ENCODE data around the gene ANXA2R.

The ANXA2R gene

GRCh38 chr5:43000111-43000840 is 39.8 kb downstream of the ANXA2R start (continued):
- TF ChIP-seq ZNF280C (tag by site-specific recombination; IDR thresholded peaks at IDR 0.05) (no peak), ZNF600 (tag by site-specific recombination; IDR thresholded peaks at IDR 0.05) (peak; percentile 83; the same call in 1 of the 2 replicates), ZNF19 (tag by site-specific recombination; IDR thresholded peaks at IDR 0.05; ENCODE audit: low read depth) (no peak), ZNF138 (tag by site-specific recombination; IDR thresholded peaks at IDR 0.05; ENCODE audit: borderline replicate concordance) (no peak), ZNF18 (tag by site-specific recombination; IDR thresholded peaks at IDR 0.05) (0 out of 2 replicates have a peak, but pooled peaks have one; percentile 21), ZNF707 (tag by site-specific recombination; IDR thresholded peaks at IDR 0.05) (no peak), ZNF449 (tag by site-specific recombination; IDR thresholded peaks at IDR 0.05) (no peak), ZNF530 (tag by site-specific recombination; IDR thresholded peaks at IDR 0.05; ENCODE audit: low read depth) (no peak), ZSCAN4 (tag by site-specific recombination; IDR thresholded peaks at IDR 0.05) (no peak), PATZ1 (tag by site-specific recombination; IDR thresholded peaks at IDR 0.05) (no peak), ZBTB8A (tag by site-specific recombination; IDR thresholded peaks at IDR 0.05) (no peak), ZSCAN23 (tag by site-specific recombination; IDR thresholded peaks at IDR 0.05) (no peak), SP3 (tag by site-specific recombination; IDR thresholded peaks at IDR 0.05) (peak; percentile 19; the same call in 1 of the 2 replicates), ZNF692 (tag by site-specific recombination; IDR thresholded peaks at IDR 0.05) (no peak), ZNF776 (tag by site-specific recombination; IDR thresholded peaks at IDR 0.05; ENCODE audit: borderline replicate concordance) (no peak), HOXA7 (CRISPR knock-in tag; IDR thresholded peaks at IDR 0.05; ENCODE audit: borderline replicate concordance) (no peak), OSR2 (tag by site-specific recombination; IDR thresholded peaks at IDR 0.05) (no peak), ZSCAN5A (tag by site-specific recombination; IDR thresholded peaks at IDR 0.05) (no peak), ZNF843 (tag by site-specific recombination; IDR thresholded peaks at IDR 0.05) (no peak), ZNF121 (tag by site-specific recombination; IDR thresholded peaks at IDR 0.05) (no peak), ZNF514 (tag by site-specific recombination; IDR thresholded peaks at IDR 0.05) (no peak), ZBTB48 (tag by site-specific recombination; IDR thresholded peaks at IDR 0.05) (no peak), ZNF280D (tag by site-specific recombination; IDR thresholded peaks at IDR 0.05) (no peak), ZNF24 (tag by site-specific recombination; IDR thresholded peaks at IDR 0.05) (no peak), IKZF3 (tag by site-specific recombination; IDR thresholded peaks at IDR 0.05) (peak; percentile 34; the same call in 1 of the 2 replicates)

Data from HEK293 (cell line).